Uterus (tissue), 2 donors: Measurements from ENCODE around the gene MEGF8.

ENCODE experiments used
- CTCF ChIP-seq, 4 experiments: fragments of 200-600 bp in 2 of 4; fragments of 450-650 bp in 2 of 4; sonication (generic) in 2 of 4; IDR thresholded peaks; one replicate each; pipeline ENCODE4 v1.5.1; 2016 to 2019; ENCODE audit warnings: antibody characterized with exemption in 4 of 4, mild to moderate bottlenecking in 2 of 4, moderate library complexity in 1 of 4
- POLR2A ChIP-seq, 2 donors: fragments of 450-650 bp; IDR thresholded peaks; one replicate each; pipeline ENCODE4 v1.6.1; 2016; ENCODE audit warnings: antibody characterized with exemption in 2 of 2, mild to moderate bottlenecking in 1 of 2, moderate library complexity in 1 of 2

GRCh38 chr19:42426643-42427042 is 101.2 kb downstream of the MEGF8 start:
- TF ChIP-seq CTCF (IDR thresholded peaks at IDR 0.05), result no peak
- no peak for TF ChIP-seq POLR2A (IDR thresholded peaks at IDR 0.05)
